Measurements from ENCODE around the gene KLHL24.
"Not testable (repeated sequence)": the region's sequence is repeated elsewhere in the genome, so short reads cannot be mapped to it uniquely, and the experiment has no call there.

Gene KLHL24

DNA sequence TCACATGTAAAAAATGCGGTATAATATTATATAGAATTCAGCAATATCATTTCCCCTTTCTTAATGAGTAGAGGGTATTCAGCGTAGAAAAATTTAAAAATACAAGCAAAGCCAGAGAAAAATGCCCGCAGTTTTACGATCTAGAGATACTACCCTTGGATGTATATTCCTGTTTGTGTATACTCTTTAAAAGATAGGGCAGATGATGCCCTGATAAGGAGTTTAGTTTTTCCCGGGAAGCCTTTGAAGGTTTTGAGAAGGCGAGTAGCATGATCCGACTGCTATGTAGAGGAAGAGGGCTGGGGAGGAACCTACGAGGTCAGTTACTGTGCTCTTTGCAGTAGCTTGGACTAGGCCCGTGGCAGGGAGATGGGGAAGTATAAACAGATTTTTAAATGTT, 63.3 kb downstream of the KLHL24 start:
- no peak for DNase-seq (ENCODE audit: low read depth, low spot score)
- POLR2A ChIA-PET: interaction anchor here (1.8 kb wide), 1 partner anchor 62 kb away, joined by 6 read pairs; no protein-coding TSS in a partner anchor
- CTCF ChIA-PET: interaction anchor here (1.2 kb wide), 1 partner anchor 71 kb away, joined by 3 read pairs; no protein-coding TSS in a partner anchor
- TF ChIP-seq, protein P1, sequence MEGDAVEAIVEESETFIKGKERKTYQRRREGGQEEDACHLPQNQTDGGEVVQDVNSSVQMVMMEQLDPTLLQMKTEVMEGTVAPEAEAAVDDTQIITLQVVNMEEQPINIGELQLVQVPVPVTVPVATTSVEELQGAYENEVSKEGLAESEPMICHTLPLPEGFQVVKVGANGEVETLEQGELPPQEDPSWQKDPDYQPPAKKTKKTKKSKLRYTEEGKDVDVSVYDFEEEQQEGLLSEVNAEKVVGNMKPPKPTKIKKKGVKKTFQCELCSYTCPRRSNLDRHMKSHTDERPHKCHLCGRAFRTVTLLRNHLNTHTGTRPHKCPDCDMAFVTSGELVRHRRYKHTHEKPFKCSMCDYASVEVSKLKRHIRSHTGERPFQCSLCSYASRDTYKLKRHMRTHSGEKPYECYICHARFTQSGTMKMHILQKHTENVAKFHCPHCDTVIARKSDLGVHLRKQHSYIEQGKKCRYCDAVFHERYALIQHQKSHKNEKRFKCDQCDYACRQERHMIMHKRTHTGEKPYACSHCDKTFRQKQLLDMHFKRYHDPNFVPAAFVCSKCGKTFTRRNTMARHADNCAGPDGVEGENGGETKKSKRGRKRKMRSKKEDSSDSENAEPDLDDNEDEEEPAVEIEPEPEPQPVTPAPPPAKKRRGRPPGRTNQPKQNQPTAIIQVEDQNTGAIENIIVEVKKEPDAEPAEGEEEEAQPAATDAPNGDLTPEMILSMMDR (IDR thresholded peaks at IDR 0.05; ENCODE audit: insufficient read depth, low read length, missing control alignments): no peak
- peak overlapping the region; percentile 89 for H3K4me3 ChIP-seq (ENCODE audit: low read depth, low read length)

DNA sequence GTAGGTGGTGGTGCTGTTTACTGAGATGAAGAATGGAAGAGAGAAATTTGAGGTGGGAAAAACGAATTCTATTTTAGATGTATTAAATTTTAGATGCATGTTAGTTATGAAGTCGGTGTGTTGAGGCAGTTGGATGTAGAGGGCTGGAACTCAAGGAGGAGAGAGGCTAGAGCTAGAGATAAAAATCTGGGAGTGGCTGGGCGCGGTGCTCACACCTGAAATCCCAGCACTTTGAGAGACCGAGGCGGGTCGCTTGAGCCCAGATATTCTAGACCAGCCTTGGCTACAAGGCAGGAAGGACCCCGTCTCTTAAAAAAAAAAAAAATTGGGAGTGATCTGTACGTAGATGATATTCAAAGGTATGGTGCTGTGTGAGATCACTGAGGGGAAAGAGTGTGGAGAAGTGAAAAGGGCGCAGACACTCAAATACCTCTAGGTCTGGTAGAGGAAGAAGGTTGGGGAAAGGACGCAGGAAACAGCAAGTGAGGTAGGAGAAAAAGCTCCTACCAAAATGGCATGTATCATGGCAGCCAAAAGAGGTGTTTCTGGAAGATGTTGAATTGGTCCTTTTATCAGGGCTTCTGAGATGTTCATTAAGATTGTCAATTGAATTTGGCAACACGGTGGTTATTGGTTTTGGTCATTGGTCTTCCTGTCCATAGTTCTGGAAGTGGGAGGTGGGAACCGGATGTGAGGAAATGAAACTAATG, 64.0 kb downstream of the KLHL24 start:
- POLR2A ChIA-PET: interaction anchor here (1.8 kb wide), 1 partner anchor 63 kb away, joined by 6 read pairs; no protein-coding TSS in a partner anchor
- no peak for DNase-seq (ENCODE audit: low read depth, low spot score)

DNA sequence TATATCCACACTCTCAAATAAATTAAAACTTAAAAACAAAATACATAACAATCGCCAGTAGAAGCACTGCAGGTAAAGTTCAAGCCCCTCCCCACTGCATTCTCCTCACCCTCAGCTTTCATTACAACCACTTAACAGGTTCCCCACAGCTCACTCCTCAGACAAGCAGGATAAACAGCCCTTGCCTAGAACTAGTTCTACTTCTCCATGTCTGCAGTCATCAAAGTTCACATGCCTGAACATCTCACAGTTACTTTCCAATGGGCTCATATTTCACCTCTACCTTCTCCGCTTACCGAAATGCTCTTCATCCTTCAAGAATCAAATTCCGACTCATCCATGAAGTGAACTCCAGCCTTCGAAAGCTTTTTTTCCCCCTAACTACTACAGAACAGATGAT, 66.3 kb downstream of the KLHL24 start:
- ChIA-PET POLR2A (no interaction called here), CTCF (no interaction called here)
- TF ChIP-seq, protein P1 (IDR thresholded peaks at IDR 0.05; ENCODE audit: insufficient read depth, low read length, missing control alignments): no peak
- DNase-seq (ENCODE audit: low read depth, low spot score): no peak
- H3K4me3 ChIP-seq (ENCODE audit: low read depth, low read length): no peak overlapping the region

More for the DNA sequence above, 64.0 kb downstream of the KLHL24 start:
- peak overlapping the region; percentile 89 for H3K4me3 ChIP-seq (ENCODE audit: low read depth, low read length)
- CTCF ChIA-PET: interaction anchor here (0.6 to 1.2 kb wide), 3 partner anchors 49 to 70 kb away, joined by 3 read pairs; no protein-coding TSS in a partner anchor
- TF ChIP-seq, protein P1 (IDR thresholded peaks at IDR 0.05; ENCODE audit: insufficient read depth, low read length, missing control alignments): no peak

DNA sequence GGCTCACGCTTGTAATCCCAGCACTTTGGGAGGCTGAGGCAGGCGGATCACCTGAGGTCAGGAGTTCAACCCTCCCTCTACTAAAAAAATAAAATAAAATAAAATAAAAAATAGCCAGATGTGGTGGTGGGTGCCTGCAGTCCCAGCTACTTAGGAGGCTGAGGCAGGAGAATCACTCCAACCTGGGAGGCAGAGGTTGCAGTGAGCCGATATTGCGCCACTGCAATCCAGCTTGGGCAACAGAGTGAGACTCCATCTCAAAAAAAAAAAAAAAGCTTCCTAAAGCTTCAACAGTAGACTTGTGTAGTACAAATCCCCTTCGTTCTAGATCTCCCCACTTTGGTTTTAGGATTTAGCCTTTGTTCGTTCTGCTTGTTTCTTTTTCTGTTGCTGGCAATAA, 68.5 kb downstream of the KLHL24 start:
- H3K4me3 ChIP-seq (ENCODE audit: low read depth, low read length); POLR2A ChIA-PET; CTCF ChIA-PET; DNase-seq (ENCODE audit: low read depth, low spot score): not testable (repeated sequence)

DNA sequence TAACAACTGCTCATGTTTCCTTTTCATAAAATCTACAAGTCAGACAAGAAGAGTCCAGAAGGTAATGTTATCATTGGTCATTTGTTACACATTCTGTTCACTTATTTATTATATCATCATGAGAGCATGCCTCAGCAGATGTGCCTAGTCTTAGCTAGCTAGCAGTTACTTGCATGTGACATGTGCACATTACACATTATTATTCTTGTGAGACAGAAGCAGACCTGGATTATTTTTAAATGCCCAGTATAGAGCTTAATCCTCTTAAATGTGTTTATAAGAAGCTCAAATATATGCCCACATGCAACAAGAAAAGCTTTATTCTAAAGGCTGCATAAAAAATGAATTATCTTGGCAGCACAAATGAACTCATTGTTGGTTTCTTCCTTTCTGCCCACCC, 74.8 kb downstream of the KLHL24 start:
- ChIA-PET CTCF (no interaction called here), POLR2A (interaction anchor here (0.6 to 0.9 kb wide), 2 partner anchors 13 to 269 kb away, joined by 3 read pairs; partner anchors contain the start of gene YEATS2)
- no peak overlapping the region for H3K4me3 ChIP-seq (ENCODE audit: low read depth, low read length)
- TF ChIP-seq, protein P1 (IDR thresholded peaks at IDR 0.05; ENCODE audit: insufficient read depth, low read length, missing control alignments): no peak
- no peak for DNase-seq (ENCODE audit: low read depth, low spot score)

DNA sequence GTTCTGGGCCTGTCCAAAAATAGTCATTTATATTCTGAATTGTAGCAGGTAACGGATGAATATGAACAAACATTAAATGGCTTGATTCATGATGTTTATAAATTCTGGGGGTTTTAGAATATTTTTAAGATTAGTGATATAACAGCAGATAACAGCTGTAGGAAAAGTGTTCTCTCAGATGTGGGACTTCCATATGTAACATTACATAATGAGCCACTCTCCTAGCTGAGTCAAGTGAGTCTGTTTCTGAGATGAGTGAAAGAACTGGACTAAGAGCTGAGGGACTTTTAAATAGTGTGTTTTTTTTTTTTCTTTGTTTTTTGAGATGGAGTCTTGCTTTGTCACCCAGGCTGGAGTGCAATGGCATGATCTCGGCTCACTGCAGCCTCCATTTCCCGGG, 76.1 kb downstream of the KLHL24 start:
- TF ChIP-seq, protein P1 (IDR thresholded peaks at IDR 0.05; ENCODE audit: insufficient read depth, low read length, missing control alignments): no peak
- ChIA-PET POLR2A (no interaction called here), CTCF (interaction anchor here (0.9 kb wide), 1 partner anchor 47 kb away, joined by 4 read pairs; no protein-coding TSS in a partner anchor)
- no peak for DNase-seq (ENCODE audit: low read depth, low spot score)
- H3K4me3 ChIP-seq (ENCODE audit: low read depth, low read length): no peak overlapping the region
